ENCODE results near the gene PDCD5.

DNA sequence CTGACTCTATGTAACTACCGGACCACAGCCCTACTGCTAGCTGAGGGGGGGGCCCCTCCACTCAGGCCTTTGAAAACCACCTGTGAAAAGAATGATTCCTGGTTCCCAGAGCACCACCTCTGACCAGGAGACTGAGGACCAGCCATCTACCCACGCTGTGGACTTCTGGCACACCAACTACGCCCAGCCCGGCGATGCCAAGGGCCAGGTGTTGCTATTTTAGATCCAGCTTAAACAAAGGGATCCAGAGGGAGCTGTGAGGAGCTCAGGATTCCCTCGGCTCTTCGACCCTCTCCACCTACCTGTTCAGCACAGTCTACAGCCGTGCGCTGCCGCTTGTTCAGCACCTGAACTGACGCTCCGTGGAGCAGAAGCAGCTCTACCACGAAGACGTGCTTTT lies 23.0 kb downstream of the PDCD5 start:
- TF ChIP-seq, protein P1, sequence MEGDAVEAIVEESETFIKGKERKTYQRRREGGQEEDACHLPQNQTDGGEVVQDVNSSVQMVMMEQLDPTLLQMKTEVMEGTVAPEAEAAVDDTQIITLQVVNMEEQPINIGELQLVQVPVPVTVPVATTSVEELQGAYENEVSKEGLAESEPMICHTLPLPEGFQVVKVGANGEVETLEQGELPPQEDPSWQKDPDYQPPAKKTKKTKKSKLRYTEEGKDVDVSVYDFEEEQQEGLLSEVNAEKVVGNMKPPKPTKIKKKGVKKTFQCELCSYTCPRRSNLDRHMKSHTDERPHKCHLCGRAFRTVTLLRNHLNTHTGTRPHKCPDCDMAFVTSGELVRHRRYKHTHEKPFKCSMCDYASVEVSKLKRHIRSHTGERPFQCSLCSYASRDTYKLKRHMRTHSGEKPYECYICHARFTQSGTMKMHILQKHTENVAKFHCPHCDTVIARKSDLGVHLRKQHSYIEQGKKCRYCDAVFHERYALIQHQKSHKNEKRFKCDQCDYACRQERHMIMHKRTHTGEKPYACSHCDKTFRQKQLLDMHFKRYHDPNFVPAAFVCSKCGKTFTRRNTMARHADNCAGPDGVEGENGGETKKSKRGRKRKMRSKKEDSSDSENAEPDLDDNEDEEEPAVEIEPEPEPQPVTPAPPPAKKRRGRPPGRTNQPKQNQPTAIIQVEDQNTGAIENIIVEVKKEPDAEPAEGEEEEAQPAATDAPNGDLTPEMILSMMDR (IDR thresholded peaks at IDR 0.05), result no peak
- no peak for TF ChIP-seq POLR2A (IDR thresholded peaks at IDR 0.05)

All from heart left ventricle (tissue), 13 donors.